GM19193 (cell line): ENCODE measurements around the gene CHAD.

Experiments used
- POLR2A ChIP-seq: IDR thresholded peaks from 4 replicates; pipeline ENCODE4 v1.6.1; 2011; ENCODE audit not compliant: insufficient read depth, insufficient read length; ENCODE audit errors: extremely low read depth

The CHAD gene

DNA sequence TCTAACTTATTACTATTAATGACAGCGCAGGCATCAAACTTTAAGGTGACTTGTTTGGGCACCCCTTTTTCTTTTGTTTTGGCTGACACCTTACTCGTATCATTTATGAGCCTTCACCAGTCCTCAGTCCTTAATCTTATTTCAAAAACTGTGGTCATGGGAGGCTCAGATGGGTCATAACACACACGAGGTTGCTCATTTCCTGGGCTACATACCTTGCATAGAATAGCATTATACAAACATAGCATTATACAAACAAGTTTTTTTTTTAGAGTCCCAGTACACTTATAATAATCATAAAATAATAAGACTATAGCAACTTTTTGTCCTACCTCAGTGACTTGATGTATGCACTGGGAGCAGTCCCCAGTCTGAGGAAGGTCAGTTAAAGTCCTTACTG, 53.9 kb downstream of the CHAD start:
- TF ChIP-seq POLR2A = no peak
